H54 (cell line): ENCODE results near the gene P2RY11.

Source experiments
- DNase-seq: peaks from one replicate; pipeline ENCODE4 v3.0.0; 2011; ENCODE audit warnings: low spot score, mixed read lengths; ENCODE audit not compliant: insufficient read length
- FAIRE-seq: peaks from 3 replicates; lab custom pipeline; 2011; peaks lifted over from hg19 to GRCh38; lab: Jason Lieb, UNC
- POLR2A ChIP-seq: IDR thresholded peaks from 2 replicates; pipeline ENCODE4 v1.6.1; 2011; ENCODE audit warnings: low read depth, mild to moderate bottlenecking, low read length

P2RY11 gene

DNA sequence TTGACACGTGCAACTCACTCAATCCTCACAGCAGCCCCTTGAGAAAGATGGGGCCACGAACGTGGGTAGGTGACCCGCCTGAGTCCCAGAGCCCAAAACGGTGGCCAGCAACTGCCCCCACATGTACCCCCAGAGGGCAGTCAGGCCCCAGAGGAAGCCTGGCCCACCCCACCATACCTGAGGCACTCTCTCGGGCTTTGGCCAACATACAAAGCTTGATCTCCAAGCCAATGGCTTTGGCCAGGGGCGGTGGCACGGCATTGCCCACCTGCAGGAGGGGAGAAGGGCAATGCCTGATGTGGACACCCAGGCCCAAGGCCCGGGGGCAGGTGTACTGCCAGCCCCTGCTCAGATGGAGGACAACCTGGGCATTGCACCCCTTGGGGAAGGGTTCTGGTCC lies 22.5 kb downstream of the P2RY11 start:
- DNase-seq (no peak), FAIRE-seq (no peak)
- no peak for TF ChIP-seq POLR2A

DNA sequence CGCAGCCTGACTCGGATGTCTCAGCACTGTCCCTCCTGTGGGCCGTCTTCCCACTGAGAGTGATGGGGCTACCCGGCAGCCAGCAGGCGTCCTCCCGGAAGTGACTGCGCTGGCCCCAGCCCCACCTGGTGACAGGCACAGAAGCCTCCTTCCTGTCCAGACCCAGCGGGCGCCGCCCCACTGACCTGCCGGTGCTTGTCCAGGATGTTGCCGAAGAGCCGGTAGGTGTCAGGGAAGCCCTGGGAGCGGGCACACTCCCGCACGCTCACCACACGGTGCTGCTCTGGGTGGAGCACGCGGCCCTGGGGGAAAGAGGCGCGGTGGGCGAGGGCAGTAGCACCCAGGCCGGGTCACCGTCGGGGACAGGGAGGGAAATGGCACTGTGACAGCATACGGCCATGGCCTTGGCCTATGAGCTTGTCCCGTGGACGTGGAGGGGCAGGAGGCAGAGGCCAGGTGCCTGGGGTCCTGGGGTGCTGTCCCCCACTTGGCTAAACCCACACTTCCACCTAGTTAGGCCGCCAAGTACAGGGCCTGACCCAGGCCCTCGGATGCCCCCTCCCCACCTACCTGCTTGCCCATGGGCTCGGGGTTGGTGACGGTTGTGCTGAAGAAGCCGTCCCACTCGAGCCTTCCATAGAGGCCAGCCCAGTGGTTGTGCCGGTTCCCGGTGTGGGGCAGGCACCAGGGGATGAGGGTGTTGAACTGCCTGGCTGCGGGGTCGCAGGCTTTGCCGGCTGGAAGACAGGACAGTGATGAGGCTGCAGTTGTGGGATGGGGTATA lies 24.2 kb downstream of the P2RY11 start:
- no peak for DNase-seq
- TF ChIP-seq POLR2A = no peak

DNA sequence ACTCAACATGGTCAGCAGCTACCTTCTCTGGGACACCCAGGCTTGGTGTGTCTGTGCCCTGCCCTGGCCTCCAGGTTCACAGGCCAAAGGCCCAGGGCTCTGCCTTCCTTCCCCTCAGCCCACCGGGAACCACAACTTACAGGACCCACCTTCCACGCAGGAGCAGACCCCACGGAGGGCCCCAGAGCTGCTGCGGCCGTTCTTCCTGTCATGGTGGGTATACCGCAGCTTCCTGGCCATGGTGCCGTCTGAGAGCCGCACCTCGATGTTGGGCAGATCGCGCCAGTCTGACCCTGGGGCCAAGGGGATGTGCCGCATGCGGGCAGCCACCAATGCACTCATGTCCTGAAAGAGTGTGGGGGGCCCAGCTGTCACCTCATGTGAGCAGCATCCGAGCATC lies 25.4 kb downstream of the P2RY11 start:
- DNase-seq = no peak
- no peak for TF ChIP-seq POLR2A
- no peak for FAIRE-seq

More for the DNA sequence above, 24.2 kb downstream of the P2RY11 start:
- FAIRE-seq = no peak

DNA sequence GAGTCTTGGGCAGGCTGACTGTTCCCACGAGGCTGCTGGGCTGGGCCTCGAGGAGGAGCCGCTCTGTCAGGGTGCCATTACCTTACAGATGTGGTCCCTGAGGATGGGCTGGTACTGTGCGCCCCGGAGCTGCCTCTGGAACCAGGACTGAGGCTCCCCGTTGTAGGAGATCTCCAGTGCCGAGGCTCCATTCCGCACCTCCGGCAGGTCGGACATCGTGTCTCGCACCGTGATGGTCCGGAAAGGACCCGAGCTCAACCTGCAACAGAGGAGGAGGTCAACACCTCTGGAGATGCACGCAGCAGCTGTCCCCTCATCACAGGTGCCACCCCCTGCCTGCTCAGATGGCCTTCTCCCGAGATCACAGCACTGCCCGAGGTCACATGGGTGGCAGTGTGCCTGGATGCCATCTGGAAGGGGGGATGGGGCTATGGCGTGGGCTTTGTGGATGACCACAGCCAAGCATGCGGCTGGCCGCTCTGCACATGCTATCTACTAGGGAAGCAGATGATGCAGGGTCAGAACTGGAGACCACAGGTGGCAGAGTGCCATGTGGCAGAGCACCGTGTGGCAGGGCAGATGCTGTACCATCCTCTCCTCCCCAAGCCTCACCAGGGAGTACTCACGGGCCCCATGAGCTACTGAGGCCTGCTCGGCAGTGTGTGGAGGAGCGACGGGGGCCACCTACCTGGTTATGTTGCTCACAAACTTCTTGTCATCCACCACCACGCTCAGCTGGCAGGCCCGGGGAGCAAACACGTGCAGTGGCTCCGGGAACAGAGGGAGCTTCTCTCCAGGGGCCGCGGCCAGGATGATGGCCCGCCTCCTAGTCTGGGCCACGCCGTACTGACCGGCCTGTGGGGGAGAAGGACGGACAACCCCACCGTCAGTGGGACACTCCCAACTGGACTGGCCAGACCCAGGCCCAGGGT lies 26.5 kb downstream of the P2RY11 start:
- no peak for FAIRE-seq
- DNase-seq = no peak
- no peak for TF ChIP-seq POLR2A

DNA sequence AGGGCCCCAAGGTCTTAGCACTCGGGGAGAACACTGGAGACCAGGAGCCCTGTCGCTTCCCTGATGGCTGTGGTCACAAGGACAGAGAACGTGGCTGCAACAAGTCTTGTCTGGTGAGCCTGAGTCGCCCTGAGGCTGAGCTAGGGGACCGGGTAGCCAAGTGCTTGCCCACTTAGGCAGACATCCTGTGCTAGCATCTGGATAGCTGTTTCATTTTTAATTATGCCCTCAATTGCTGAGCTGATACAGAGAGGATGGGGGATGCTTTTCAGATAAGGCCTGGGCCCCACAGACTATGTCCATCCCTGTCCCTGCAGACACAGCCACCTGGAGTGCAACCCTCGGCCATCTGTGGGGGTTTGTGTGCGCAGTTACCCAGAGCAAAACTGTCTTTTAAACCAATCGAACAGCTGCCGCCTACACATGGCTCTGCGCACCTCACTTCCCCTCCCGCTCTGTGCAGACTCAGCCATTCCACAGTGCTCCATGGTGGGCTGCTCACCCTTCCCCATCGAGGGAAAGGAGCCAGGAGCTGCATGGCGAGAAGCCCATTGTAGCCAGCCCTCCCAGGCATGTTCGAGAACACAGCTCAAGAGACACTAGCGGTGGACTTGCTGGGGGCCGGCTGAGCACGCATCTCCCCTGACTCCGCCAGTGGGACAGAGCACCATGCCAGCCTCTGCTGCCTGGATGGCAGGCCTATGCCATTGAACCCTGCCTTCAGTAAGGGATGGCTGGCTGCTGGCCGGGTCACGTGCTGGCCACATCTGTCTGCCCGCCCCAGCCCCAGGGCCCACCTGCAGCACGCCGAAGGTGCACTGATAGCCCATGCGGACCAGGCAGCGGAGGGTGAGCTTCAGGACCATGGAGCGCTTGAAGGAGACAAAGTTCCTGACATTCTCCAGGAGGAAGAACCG lies 27.6 kb downstream of the P2RY11 start:
- FAIRE-seq = no peak
- no peak for DNase-seq
- TF ChIP-seq POLR2A = no peak

DNA sequence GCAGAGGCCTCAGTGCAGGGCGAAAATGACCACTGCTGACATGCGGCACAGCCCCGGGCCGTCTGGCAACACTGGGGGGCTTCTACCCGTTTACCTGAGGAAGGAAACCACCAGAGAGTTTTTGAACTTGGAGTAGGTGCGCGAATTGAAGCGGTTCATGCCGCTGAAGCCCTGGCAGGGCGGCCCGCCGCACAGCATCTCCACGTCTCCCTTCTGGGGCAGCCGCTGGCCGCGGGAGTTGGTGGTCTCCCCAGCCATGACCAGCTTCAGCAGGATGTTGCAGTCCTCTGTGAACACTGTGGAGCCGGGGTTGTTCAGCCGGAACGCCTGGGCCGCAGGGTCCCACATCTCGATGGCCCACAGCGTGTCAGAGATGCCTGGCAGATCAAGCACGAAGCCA lies 28.5 kb downstream of the P2RY11 start:
- DNase-seq (no peak), FAIRE-seq (no peak)
- no peak for TF ChIP-seq POLR2A

DNA sequence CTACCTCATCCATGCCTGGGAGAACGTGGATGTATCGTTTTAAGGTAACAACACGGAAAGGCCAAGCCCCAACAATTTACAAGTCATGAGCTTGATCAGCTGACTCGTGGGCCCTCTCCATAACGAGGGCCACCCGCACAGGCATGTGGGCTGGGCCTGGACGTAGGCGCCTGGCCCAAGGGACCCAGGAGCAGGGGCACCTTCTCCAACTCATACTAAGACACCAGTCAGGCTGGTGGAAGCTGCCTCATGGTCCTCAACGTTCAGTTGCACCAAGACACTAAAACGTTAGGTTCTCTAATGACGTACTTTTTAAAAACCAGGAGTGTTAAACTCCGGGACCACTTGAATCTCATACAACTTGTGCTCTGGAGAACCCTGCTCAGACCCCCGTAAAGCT lies 30.0 kb downstream of the P2RY11 start:
- DNase-seq = no peak
- no peak for FAIRE-seq
- TF ChIP-seq POLR2A = no peak

DNA sequence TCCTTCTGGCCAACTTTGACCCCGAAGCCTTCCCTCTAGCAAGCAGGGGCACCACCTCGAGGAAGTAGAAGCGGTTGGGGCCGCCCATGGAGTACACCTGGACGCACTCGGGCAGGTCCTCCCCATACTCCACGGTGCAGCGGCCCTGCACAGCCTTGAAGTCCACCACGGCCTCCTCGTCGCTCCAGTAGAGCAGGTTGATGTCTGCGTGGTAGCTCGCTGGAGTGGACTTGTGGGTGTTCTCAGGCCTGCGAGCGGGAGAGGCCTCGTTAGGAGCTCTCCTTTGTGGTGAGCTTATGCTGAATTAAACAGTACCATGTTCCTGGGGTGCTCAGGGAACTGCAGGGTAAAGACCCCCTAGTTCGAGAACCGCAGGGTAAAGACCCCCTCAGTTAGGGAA lies 30.5 kb downstream of the P2RY11 start:
- TF ChIP-seq POLR2A = no peak
- FAIRE-seq = no peak
- DNase-seq = no peak

DNA sequence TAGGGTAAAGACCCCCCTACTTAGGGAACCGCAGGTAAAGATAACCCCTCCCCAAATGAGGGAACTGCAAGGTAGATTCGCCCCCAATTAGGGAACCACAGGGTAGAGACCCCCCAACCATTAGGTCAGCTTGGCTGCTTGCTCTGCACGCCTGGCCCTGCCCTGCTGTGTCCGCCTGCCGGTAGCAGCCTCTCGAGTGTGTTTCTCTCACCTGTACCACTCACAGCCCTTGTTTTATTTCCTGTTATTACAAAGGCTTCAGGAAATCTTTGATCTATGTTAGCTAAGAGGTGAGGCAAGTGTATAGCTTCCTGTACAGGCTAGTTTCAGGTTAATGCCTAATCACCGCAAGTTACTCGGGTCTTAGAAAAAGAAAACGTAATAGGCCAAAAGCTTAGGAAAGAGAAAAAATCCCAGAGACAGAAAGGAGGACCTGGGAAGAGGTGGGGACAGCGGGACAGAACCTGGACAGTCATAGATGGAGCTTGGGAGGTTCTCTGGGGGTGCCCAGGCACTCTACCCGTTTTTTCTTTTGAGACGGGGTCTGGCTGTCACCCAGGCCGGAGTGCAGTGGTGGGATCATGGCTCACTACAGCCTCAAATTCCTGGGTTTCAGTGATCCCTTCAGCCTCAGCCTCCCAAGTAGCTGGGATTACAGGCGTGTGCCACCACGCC lies 31.3 kb downstream of the P2RY11 start:
- TF ChIP-seq POLR2A = no peak
- DNase-seq (no peak), FAIRE-seq (no peak)

DNA sequence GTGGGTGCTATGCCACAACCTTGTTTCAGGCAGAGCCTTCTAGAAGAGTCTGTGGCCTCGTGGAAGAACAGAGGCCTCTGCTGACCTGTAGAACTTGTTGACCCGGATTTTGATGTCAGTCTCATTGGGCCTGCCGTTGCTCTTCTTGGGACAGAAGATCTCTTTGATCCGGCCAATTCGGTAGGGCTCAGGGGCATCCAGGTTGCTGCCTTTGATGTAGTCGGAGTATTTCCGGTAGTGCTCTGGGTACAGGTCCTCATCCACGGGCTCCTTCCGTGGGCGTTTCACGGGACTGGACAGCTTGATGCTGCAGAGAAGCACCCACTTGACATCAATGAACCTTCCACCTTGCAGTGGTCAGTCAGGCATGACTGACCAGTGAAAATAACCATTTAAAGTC lies 32.2 kb downstream of the P2RY11 start:
- no peak for FAIRE-seq

DNA sequence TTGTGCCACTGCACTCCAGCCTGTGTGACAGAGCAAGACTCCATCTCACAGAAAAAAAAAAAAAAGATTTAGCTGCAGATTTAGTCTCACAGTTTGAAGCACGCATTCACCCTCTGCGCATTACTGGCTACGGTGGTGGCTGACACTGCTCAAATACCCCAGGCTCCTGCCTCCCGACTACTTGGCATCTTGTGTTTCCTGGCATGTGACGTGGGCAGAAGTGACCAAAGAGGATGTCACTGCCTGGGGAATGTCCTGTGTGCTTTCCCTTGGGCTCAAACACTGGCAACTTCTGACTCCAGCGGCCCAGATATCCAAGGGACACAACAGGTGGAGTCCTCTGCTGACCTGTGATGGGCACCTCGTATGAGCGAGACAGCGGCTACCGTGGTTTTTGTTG lies 32.9 kb downstream of the P2RY11 start:
- FAIRE-seq (no peak), DNase-seq (no peak)
- TF ChIP-seq POLR2A = no peak

More for the DNA sequence above, 32.2 kb downstream of the P2RY11 start:
- DNase-seq = no peak
- TF ChIP-seq POLR2A = no peak

DNA sequence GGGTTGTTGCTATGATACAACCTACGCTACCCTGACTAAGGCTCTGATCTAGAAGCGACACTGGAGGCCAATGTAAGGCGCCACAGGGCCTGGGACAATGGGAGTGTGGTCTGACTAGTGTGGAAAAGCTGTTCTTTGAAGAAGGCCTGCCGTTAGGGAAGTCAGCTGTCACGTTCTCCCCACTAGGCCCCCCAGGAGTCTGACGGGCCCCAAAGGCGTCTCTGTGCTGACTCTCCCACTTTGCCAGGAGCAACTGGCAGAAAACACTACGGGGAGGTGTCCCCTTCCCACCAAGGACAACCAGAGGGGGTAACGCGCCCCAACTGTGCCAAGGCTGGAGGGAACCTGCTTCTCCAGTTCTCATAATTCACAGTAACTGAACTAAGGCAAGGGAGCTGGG lies 33.5 kb downstream of the P2RY11 start:
- DNase-seq = no peak
- no peak for FAIRE-seq

DNA sequence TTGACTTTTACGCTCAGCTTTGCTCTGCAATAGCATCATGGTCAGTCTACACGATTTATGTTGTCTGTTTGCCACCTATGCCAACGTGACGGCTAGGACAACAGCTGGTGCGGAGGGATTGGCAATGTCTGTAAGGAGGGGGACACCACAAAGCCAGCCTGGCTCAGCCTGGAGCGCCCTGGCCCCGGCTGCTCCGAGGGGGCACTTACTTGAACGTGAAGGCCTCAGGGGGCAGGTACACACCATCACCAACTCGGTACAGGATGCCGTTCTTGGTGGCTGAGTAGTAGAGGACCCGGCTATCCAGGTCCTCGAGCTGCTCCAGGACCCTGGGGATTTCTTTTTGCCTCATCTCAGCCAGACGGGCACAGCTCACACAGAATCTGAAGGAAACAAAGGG lies 34.6 kb downstream of the P2RY11 start:
- DNase-seq (no peak), FAIRE-seq (no peak)
- TF ChIP-seq POLR2A = no peak

More for the DNA sequence above, 33.5 kb downstream of the P2RY11 start:
- TF ChIP-seq POLR2A = no peak

DNA sequence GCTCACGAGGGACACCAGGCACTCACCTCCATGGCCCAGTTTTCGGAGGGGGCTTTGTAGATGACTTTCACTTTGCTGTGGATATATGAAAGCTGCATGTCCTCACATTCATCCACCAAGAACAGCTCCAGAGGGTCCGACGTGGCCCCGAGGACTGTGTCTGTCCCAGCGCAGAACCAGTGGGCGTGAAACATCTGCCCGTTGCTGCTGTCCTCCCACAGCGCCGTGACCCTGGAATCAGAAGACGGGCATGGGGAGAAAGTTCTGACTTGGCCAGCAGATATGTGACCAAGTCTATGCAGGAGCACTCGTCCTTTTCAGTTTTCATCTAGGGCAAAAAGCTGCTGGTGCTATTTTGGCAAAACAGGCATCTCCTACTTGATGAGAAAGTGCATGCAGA lies 37.9 kb downstream of the P2RY11 start:
- TF ChIP-seq POLR2A = no peak
- no peak for FAIRE-seq

More for the DNA sequence above, 37.9 kb downstream of the P2RY11 start:
- DNase-seq = no peak
